OCI-LY1 (cell line): ENCODE measurements around the gene RASL10A.

ENCODE experiments used
- H2AFZ ChIP-seq: fragments of 200-600 bp; sonication (generic), shearing (Covaris generic); 2 replicates; pipeline ENCODE4 v1.6.0; 2014; ENCODE audit warnings: antibody characterized with exemption, mild to moderate bottlenecking, low read length
- H3F3A ChIP-seq: fragments of 200-600 bp; sonication (generic), shearing (Covaris generic); 2 replicates; pipeline ENCODE4 v1.6.0; 2014; ENCODE audit warnings: mild to moderate bottlenecking, antibody characterized with exemption, low read length, moderate library complexity; ENCODE audit not compliant: insufficient read depth
- H3K27ac ChIP-seq: fragments of 200-600 bp; sonication (generic); 2 replicates; pipeline ENCODE4 v1.5.1; 2014; ENCODE audit warnings: low read length, mixed run types, mild to moderate bottlenecking, low read depth; ENCODE audit not compliant: poor library complexity, severe bottlenecking
- H3K27me3 ChIP-seq: fragments of 200-600 bp; sonication (generic); 2 replicates; pipeline ENCODE4 v1.6.0; 2014; ENCODE audit warnings: antibody characterized with exemption, mild to moderate bottlenecking, low read length, moderate library complexity; ENCODE audit not compliant: insufficient read depth
- H3K36me3 ChIP-seq: fragments of 200-600 bp; sonication (generic); 2 replicates; pipeline ENCODE4 v1.6.1; 2014; ENCODE audit warnings: mild to moderate bottlenecking, antibody characterized with exemption, low read length, moderate library complexity, mixed read lengths; ENCODE audit not compliant: insufficient read depth
- H3K4me1 ChIP-seq: fragments of 200-600 bp; sonication (generic); 2 replicates; pipeline ENCODE4 v1.5.1; 2014; ENCODE audit warnings: mild to moderate bottlenecking, low read length, moderate library complexity; ENCODE audit not compliant: insufficient read depth, severe bottlenecking
- H3K4me2 ChIP-seq: fragments of 200-600 bp; sonication (generic), shearing (Covaris generic); 2 replicates; pipeline ENCODE4 v1.6.1; 2014; ENCODE audit warnings: low read length
- H3K4me3 ChIP-seq: fragments of 200-600 bp; sonication (generic); 2 replicates; pipeline ENCODE4 v1.5.1; 2014; ENCODE audit warnings: low read length, low read depth, mild to moderate bottlenecking, mixed read lengths; ENCODE audit not compliant: poor library complexity, severe bottlenecking
- H3K79me2 ChIP-seq: fragments of 200-600 bp; shearing (Covaris generic); 2 replicates; pipeline ENCODE4 v1.6.1; 2016; ENCODE audit warnings: mixed run types, low read length, mixed read lengths; ENCODE audit not compliant: insufficient read depth
- H3K9ac ChIP-seq: fragments of 200-600 bp; sonication (generic), shearing (Covaris generic); 2 replicates; pipeline ENCODE4 v1.6.1; 2014; ENCODE audit warnings: mild to moderate bottlenecking, low read length, mixed read lengths
- H3K9me2 ChIP-seq: fragments of 200-600 bp; sonication (generic), shearing (Covaris generic); 2 replicates; pipeline ENCODE4 v1.6.1; 2014; ENCODE audit warnings: low read depth, mild to moderate bottlenecking, low read length, mixed read lengths
- H3K9me3 ChIP-seq: fragments of 200-600 bp; shearing (Covaris generic); 2 replicates; pipeline ENCODE4 v1.6.1; 2014; ENCODE audit warnings: low read length, mixed read lengths
- H4K20me1 ChIP-seq: fragments of 200-600 bp; sonication (generic), shearing (Covaris generic); 2 replicates; pipeline ENCODE4 v1.6.0; 2016; ENCODE audit warnings: mild to moderate bottlenecking, low read length; ENCODE audit not compliant: insufficient read depth
- EZH2 ChIP-seq: fragments of 200-600 bp; sonication (generic), shearing (Covaris generic); IDR thresholded peaks from 2 replicates; pipeline ENCODE4 v1.8.0; 2017; ENCODE audit warnings: borderline replicate concordance, mixed run types, mild to moderate bottlenecking, antibody characterized with exemption, low read length, moderate library complexity, mixed read lengths
- TF ChIP-seq, protein P1 (sequence below): fragments of 200-600 bp; sonication (generic), shearing (Covaris generic); IDR thresholded peaks from 2 replicates; pipeline ENCODE4 v1.5.1; 2017; ENCODE audit warnings: mild to moderate bottlenecking, antibody characterized with exemption, low read length, moderate library complexity, mixed read lengths

RASL10A gene

DNA sequence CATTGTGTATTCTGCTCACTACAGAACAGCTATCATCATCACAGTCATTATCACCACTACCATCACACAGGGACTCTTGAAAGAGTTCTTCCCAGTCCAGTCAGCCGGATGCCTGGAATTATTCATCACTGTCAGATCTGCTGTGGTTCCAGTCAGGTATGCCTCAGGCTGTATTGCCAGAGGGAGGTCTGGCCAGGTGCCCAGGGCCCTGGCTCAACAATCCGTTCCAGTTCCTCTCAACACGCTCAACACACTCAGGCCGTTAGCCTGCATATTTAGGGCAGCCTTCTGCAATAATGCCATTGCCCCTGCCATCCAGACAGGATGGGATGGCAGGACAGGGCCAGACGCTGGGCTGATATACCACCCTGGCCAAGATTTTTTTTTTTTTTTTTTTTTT is 28.6 kb upstream of the RASL10A start:
- Histone ChIP-seq H3K4me3 (no peak overlapping the region), H3K79me2 (no peaks in the 10 kb centered on the region), H3F3A (no peaks in the 10 kb centered on the region), H3K4me2 (no peak overlapping the region), H3K27me3 (no peaks in the 10 kb centered on the region), H3K36me3 (peaks cover 94% of the 10 kb centered on the region), H3K9me3 (no peaks in the 10 kb centered on the region), H4K20me1 (no peaks in the 10 kb centered on the region), H3K9ac (no peak overlapping the region), H3K27ac (no peak overlapping the region), H3K4me1 (no peaks in the 10 kb centered on the region), H2AFZ (no peak overlapping the region), H3K9me2 (no peaks in the 10 kb centered on the region)
- TF ChIP-seq, protein P1, sequence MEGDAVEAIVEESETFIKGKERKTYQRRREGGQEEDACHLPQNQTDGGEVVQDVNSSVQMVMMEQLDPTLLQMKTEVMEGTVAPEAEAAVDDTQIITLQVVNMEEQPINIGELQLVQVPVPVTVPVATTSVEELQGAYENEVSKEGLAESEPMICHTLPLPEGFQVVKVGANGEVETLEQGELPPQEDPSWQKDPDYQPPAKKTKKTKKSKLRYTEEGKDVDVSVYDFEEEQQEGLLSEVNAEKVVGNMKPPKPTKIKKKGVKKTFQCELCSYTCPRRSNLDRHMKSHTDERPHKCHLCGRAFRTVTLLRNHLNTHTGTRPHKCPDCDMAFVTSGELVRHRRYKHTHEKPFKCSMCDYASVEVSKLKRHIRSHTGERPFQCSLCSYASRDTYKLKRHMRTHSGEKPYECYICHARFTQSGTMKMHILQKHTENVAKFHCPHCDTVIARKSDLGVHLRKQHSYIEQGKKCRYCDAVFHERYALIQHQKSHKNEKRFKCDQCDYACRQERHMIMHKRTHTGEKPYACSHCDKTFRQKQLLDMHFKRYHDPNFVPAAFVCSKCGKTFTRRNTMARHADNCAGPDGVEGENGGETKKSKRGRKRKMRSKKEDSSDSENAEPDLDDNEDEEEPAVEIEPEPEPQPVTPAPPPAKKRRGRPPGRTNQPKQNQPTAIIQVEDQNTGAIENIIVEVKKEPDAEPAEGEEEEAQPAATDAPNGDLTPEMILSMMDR, result no peak
- TF ChIP-seq EZH2, result no peak

- Histone ChIP-seq H3K9ac (no peak overlapping the region), H3K9me3 (no peaks in the 10 kb centered on the region), H3K4me2 (no peak overlapping the region), H3K36me3 (peaks cover 94% of the 10 kb centered on the region), H2AFZ (no peak overlapping the region), H3F3A (no peaks in the 10 kb centered on the region), H3K27ac (no peak overlapping the region), H3K4me3 (no peak overlapping the region), H4K20me1 (no peaks in the 10 kb centered on the region), H3K27me3 (no peaks in the 10 kb centered on the region), H3K79me2 (no peaks in the 10 kb centered on the region), H3K4me1 (no peaks in the 10 kb centered on the region), H3K9me2 (no peaks in the 10 kb centered on the region)
- TF ChIP-seq EZH2, result no peak
- TF ChIP-seq, protein P1, result no peak
Measured at GRCh38 chr22:29343313-29343805, 27.9 kb upstream of the RASL10A start.

DNA sequence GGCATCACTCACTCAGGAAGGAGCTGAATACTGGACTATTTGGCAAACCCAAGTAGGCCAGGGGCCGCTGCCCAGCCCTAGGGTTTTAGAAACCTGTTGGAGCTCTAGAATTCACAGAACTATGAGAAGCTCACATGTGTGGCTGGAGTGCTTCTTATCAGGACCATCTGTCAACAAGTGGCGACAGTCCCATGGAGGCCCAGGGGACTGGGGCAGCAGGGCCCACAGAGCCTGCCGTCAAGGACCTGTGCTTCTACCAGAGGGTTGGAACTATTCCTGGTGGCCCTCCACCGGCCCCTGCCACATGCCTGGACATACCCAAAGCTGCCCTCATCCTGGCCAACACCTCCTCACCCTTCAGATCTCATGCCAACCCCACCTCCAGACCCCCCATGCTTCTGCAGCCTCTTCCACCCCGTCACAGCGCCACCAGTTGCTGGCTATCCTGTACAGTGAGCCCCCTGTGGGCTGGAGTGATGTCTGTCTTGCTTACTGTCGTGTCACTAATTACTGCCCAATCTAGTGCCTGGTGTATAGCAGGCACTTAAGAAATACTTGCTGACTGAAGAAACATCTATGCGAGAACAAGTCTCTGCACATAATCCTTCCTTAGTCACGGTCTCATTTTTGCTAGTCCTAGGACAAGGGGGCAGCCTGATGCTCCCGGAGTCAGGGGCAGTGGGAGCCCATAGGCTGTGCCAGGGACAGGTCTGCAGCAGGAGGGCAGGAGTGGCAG is 27.2 kb upstream of the RASL10A start:
- no peaks in the 10 kb centered on the region for H4K20me1 ChIP-seq
- H3F3A ChIP-seq, result no peaks in the 10 kb centered on the region
- no peaks in the 10 kb centered on the region for H3K27me3 ChIP-seq
- no peaks in the 10 kb centered on the region for H3K9me3 ChIP-seq
- no peaks in the 10 kb centered on the region for H3K79me2 ChIP-seq
- H3K9ac ChIP-seq, result no peak overlapping the region
- no peak overlapping the region for H2AFZ ChIP-seq
- no peak overlapping the region for H3K4me3 ChIP-seq
- no peak overlapping the region for H3K4me2 ChIP-seq
- H3K36me3 ChIP-seq, result peaks cover 94% of the 10 kb centered on the region
- H3K4me1 ChIP-seq, result no peaks in the 10 kb centered on the region
- H3K9me2 ChIP-seq, result no peaks in the 10 kb centered on the region
- no peak overlapping the region for H3K27ac ChIP-seq
- TF ChIP-seq EZH2, result no peak
- TF ChIP-seq, protein P1, result no peak; the same call in 1 of the 2 replicates
